B cell (primary cell): ENCODE results near the gene MAP3K14. TPM values are rescaled to one million over a fixed set of nuclear protein-coding genes. Genes with fewer than 3 reads are reported as not detected.
A peak's percentile ranks its signal among the peaks of the same experiment; 100 is the strongest.

Experiments used
- ATAC-seq: fragments of 200-7000 bp; cut with Tn5 transposase; one replicate; pipeline ENCODE4 v1.10.0; 2021; ENCODE audit warnings: low read depth, mild to moderate bottlenecking, moderate number of reproducible peaks, moderate library complexity
- CTCF ChIA-PET: fragments of 350-600 bp; sonication (Branson Sonifier 250); formaldehyde crosslinking; loops from one replicate; lab custom pipeline; 2021; ENCODE audit warnings: antibody characterized with exemption, inconsistent platforms; lab: Charles Lee
- POLR2A ChIA-PET: fragments of 350-600 bp; sonication (Branson Sonifier 250); formaldehyde crosslinking; loops from one replicate; lab custom pipeline; 2021; ENCODE audit warnings: antibody characterized with exemption; lab: Charles Lee
- DNase-seq: peaks from one replicate; pipeline ENCODE4 v3.0.0; 2013
- H2AFZ ChIP-seq: 2 replicates; pipeline ENCODE4 v1.6.1; 2012; ENCODE audit warnings: mild to moderate bottlenecking, low read depth, low read length; ENCODE audit not compliant: insufficient read depth, poor library complexity, severe bottlenecking
- H3K27ac ChIP-seq, 2 donors: 1 replicate in 1 of 2; 2 replicates in 1 of 2; pipeline ENCODE4 v1.5.1; 2012 to 2013; ENCODE audit warnings: low read length in 2 of 2, mild to moderate bottlenecking in 2 of 2, moderate library complexity in 1 of 2
- H3K27me3 ChIP-seq, 4 experiments: fragments of 200-600 bp in 1 of 4; sonication (generic) in 1 of 4; replicated peaks in 1 of 4; 1 replicate in 2 of 4; 2 replicates in 2 of 4; pipeline versions ENCODE4 v1.6.1 to v1.7.0; 2013 to 2016; ENCODE audit warnings: low read length in 3 of 4, mild to moderate bottlenecking in 2 of 4, mixed read lengths in 1 of 4, moderate library complexity in 1 of 4; ENCODE audit not compliant: insufficient read depth in 4 of 4, control insufficient read depth in 3 of 4; ENCODE audit errors: control extremely low read depth in 1 of 4
- H3K36me3 ChIP-seq, 2 experiments: replicated peaks in 1 of 2; 1 replicate in 1 of 2; 2 replicates in 1 of 2; pipeline versions ENCODE4 v1.6.1 to v1.7.1; 2013; ENCODE audit warnings: low read length in 1 of 2; ENCODE audit not compliant: insufficient read depth in 2 of 2, control insufficient read depth in 1 of 2; ENCODE audit errors: control extremely low read depth in 1 of 2, extremely low read depth in 1 of 2
- H3K4me1 ChIP-seq, 2 donors: fragments of 200-600 bp in 1 of 2; sonication (generic) in 1 of 2; 1 replicate in 1 of 2; 2 replicates in 1 of 2; pipeline versions ENCODE4 v1.5.1 to v1.6.1; 2013 to 2017; ENCODE audit warnings: low read length in 2 of 2; ENCODE audit not compliant: control insufficient read depth in 2 of 2, insufficient read depth in 2 of 2
- H3K4me2 ChIP-seq: replicated peaks from 2 replicates; pipeline ENCODE3; 2012; ENCODE audit warnings: mild to moderate bottlenecking, low read depth, low read length; ENCODE audit not compliant: poor library complexity, severe bottlenecking
- H3K4me3 ChIP-seq, 5 experiments: fragments of 200-600 bp in 1 of 5; sonication (generic) in 1 of 5; 1 replicate in 3 of 5; 2 replicates in 2 of 5; pipeline versions ENCODE4 v1.5.1 to v1.7.0; 2011 to 2016; ENCODE audit warnings: low read length in 4 of 5, mild to moderate bottlenecking in 4 of 5, low read depth in 2 of 5, control low read depth in 1 of 5, moderate library complexity in 1 of 5; ENCODE audit not compliant: insufficient read depth in 1 of 5; ENCODE audit errors: control extremely low read depth in 1 of 5, extremely low read depth in 1 of 5
- H3K79me2 ChIP-seq: fragments of 200-600 bp; sonication (generic); one replicate; pipeline ENCODE4 v1.6.0; 2016; ENCODE audit warnings: low read length; ENCODE audit not compliant: control insufficient read depth, insufficient read depth
- H3K9ac ChIP-seq: fragments of 200-600 bp; sonication (generic); 2 replicates; pipeline ENCODE4 v1.6.1; 2017; ENCODE audit warnings: mild to moderate bottlenecking, low read length, moderate library complexity
- H3K9me3 ChIP-seq, 3 donors: one replicate each; pipeline versions ENCODE4 v1.6.1 to v1.7.1; 2013; ENCODE audit warnings: low read length in 2 of 3; ENCODE audit not compliant: control insufficient read depth in 2 of 3, insufficient read depth in 1 of 3; ENCODE audit errors: control extremely low read depth in 1 of 3
- H4K20me1 ChIP-seq: 2 replicates; pipeline ENCODE4 v1.6.0; 2012; ENCODE audit warnings: mild to moderate bottlenecking, low read length; ENCODE audit not compliant: insufficient read depth, control insufficient read depth, poor library complexity, severe bottlenecking
- H3K27ac Mint-ChIP-seq: one replicate; pipeline ENCODE4 v1.8.0; 2021; ENCODE audit warnings: mixed read lengths
- H3K27me3 Mint-ChIP-seq: one replicate; pipeline ENCODE4 v1.8.0; 2021; ENCODE audit warnings: mixed read lengths
- H3K4me1 Mint-ChIP-seq: one replicate; pipeline ENCODE4 v1.8.0; 2021; ENCODE audit warnings: mixed read lengths
- H3K4me3 Mint-ChIP-seq: one replicate; pipeline ENCODE4 v1.8.0; 2021; ENCODE audit warnings: mixed read lengths
- H3K9me3 Mint-ChIP-seq: one replicate; pipeline ENCODE4 v1.8.0; 2022; ENCODE audit warnings: mixed read lengths; ENCODE audit not compliant: insufficient read depth
- CTCF ChIP-seq: fragments of 200-600 bp; IDR thresholded peaks from one replicate; pipeline ENCODE4 v1.8.0; 2022; ENCODE audit warnings: antibody characterized with exemption, mild to moderate bottlenecking
- EZH2 ChIP-seq: IDR thresholded peaks from 2 replicates; pipeline ENCODE4 v1.6.1; 2012; ENCODE audit warnings: borderline replicate concordance, low read depth, mild to moderate bottlenecking, moderate library complexity, low read length; ENCODE audit not compliant: insufficient read depth, poor library complexity, severe bottlenecking
- WGBS: methylation state at CpG from one replicate; pipeline ENCODE4 v1.1.5; 2013; ENCODE audit warnings: missing lambda C conversion rate; ENCODE audit not compliant: insufficient coverage; 5-methylcytosine and 5-hydroxymethylcytosine counted together
- intact Hi-C: fragments of 100-400 bp; cut with micrococcal nuclease; formaldehyde crosslinking; loops from one replicate; pipeline ENCODE4 v1.10.0; 2022
- polyA plus RNA-seq: library from polyadenylated mRNA; depleted of rRNA; stranded (reverse); fragments of >200 nt; gene quantifications from 2 replicates; pipeline ENCODE4 v1.2.3, GENCODE V29; 2012
- total RNA-seq, 2 donors: library from RNA; stranded (reverse); fragments of 120-200 nt in 1 of 2; gene quantifications; 1 replicate in 1 of 2; 2 replicates in 1 of 2; pipeline versions ENCODE4 v1.2.3 to v1.2.4, GENCODE V29; 2013 to 2022

Gene MAP3K14
- total and polyA plus RNA-seq, 2 donors (not counting 1 experiment from before 2014, with no cell fraction given): 66.1 to 84.1 TPM

GRCh38 chr17:45225964-45226530, 90.8 kb downstream of the MAP3K14 start:
- ChIA-PET CTCF (interaction anchor here (0.7 to 15.7 kb wide), 14 partner anchors 10 to 186 kb away, joined by 3 to 737 read pairs (median 4); partner anchors contain the start of genes ACBD4, HEXIM1 and MAP3K14), POLR2A (interaction anchor here (0.6 to 3.0 kb wide), 14 partner anchors 8 to 327 kb away, joined by 3 to 51 read pairs (median 4); partner anchors contain the start of genes ACBD4, EFTUD2, HEXIM1 and HEXIM2)
- peak overlapping the region; percentile 85 to 96 (median 90) for H3K4me3 ChIP-seq
- peak overlapping the region; percentile 92 for H3K4me2 ChIP-seq
- peaks cover 77% of the 10 kb centered on the region for H3K4me1 Mint-ChIP-seq
- H2AFZ ChIP-seq: no peak overlapping the region
- peak; percentile 64 for ATAC-seq
- peak overlapping the region; percentile 97 for H3K9ac ChIP-seq
- intact Hi-C loops: loop anchor here (1.0 kb wide), 1 partner anchor 9 kb away; no protein-coding TSS in a partner anchor
- H3K4me1 ChIP-seq: peaks cover 75 to 85% of the 10 kb centered on the region in 2 donors
- peaks cover 8% of the 10 kb centered on the region for H4K20me1 ChIP-seq
- DNase-seq: peak; percentile 95
- H3K9me3 ChIP-seq: no peaks in the 10 kb centered on the region
- no peaks in the 10 kb centered on the region for H3K27me3 ChIP-seq
- 0% methylated on average over 6 of the region's 11 CpGs for WGBS
- TF ChIP-seq EZH2: no peak
- H3K27ac ChIP-seq: peak overlapping the region; percentile 99 to 100
- peak overlapping the region; percentile 100 for H3K4me3 Mint-ChIP-seq
- H3K9me3 Mint-ChIP-seq: no peaks in the 10 kb centered on the region
- peak overlapping the region; percentile 99 for H3K27ac Mint-ChIP-seq
- peaks cover 92% of the 10 kb centered on the region for H3K79me2 ChIP-seq
- H3K36me3 ChIP-seq: peaks cover 0 to 7% of the 10 kb centered on the region in 2 experiments
- no peaks in the 10 kb centered on the region for H3K27me3 Mint-ChIP-seq

GRCh38 chr17:45225051-45225700, 91.6 kb downstream of the MAP3K14 start:
- intact Hi-C loops: no loop called here
- H3K79me2 ChIP-seq: peaks cover 84% of the 10 kb centered on the region
- no peak for TF ChIP-seq CTCF
- TF ChIP-seq EZH2: no peak

More at GRCh38 chr17:45225051-45225700, 91.6 kb downstream of the MAP3K14 start:
- ATAC-seq (no peak), DNase-seq (peak; percentile 33)
- H2AFZ ChIP-seq: no peak overlapping the region
- H3K4me3 Mint-ChIP-seq: peak overlapping the region; percentile 100
- H3K27ac Mint-ChIP-seq: peak overlapping the region; percentile 99
- H3K9me3 Mint-ChIP-seq: no peaks in the 10 kb centered on the region
- H3K9me3 ChIP-seq: no peaks in the 10 kb centered on the region
- H3K27ac ChIP-seq: peak overlapping the region; percentile 99 to 100
- no peaks in the 10 kb centered on the region for H3K27me3 Mint-ChIP-seq
- peaks cover 69 to 85% of the 10 kb centered on the region in 2 donors for H3K4me1 ChIP-seq
- H3K9ac ChIP-seq: peak overlapping the region; percentile 97
- POLR2A ChIA-PET: interaction anchor here (0.8 to 3.0 kb wide), 9 partner anchors 10 to 92 kb away, joined by 3 to 51 read pairs (median 5); partner anchors contain the start of genes ACBD4, HEXIM1, HEXIM2 and MAP3K14
- 15% methylated on average over 7 of the region's 7 CpGs for WGBS
- no peaks in the 10 kb centered on the region for H4K20me1 ChIP-seq
- H3K4me2 ChIP-seq: peak overlapping the region; percentile 92
- H3K4me3 ChIP-seq: peak overlapping the region; percentile 62 to 96 (median 90)
- CTCF ChIA-PET: interaction anchor here (1.0 to 15.7 kb wide), 11 partner anchors 9 to 92 kb away, joined by 3 to 737 read pairs (median 4); partner anchors contain the start of genes ACBD4, HEXIM1 and MAP3K14
- H3K27me3 ChIP-seq: no peaks in the 10 kb centered on the region
- no peaks in the 10 kb centered on the region for H3K36me3 ChIP-seq
- H3K4me1 Mint-ChIP-seq: peaks cover 78% of the 10 kb centered on the region
